CD4-positive, alpha-beta T cell treated with Interferon gamma for 1 hour (primary cell): ENCODE results near the gene LDAH.

Source experiments
- DNase-seq: peaks from one replicate; pipeline ENCODE4 v3.0.0-alpha.2; 2020

LDAH gene

DNA sequence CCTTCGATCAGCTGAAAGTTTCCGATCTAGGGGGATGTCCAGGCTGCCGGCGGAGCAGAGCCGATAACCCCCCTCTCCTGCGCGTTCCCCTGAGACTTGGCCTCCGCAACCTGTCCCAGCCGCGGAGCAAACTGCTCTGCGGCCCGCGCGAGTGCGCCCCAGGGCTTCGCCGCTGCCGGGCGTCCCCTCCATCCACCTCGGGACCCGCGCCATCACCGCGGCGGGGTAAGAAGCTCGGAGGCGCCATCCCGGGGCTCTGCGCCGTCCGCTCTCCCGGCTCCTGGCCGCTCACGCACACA, 156.9 kb downstream of the LDAH start:
- DNase-seq: no peak

DNA sequence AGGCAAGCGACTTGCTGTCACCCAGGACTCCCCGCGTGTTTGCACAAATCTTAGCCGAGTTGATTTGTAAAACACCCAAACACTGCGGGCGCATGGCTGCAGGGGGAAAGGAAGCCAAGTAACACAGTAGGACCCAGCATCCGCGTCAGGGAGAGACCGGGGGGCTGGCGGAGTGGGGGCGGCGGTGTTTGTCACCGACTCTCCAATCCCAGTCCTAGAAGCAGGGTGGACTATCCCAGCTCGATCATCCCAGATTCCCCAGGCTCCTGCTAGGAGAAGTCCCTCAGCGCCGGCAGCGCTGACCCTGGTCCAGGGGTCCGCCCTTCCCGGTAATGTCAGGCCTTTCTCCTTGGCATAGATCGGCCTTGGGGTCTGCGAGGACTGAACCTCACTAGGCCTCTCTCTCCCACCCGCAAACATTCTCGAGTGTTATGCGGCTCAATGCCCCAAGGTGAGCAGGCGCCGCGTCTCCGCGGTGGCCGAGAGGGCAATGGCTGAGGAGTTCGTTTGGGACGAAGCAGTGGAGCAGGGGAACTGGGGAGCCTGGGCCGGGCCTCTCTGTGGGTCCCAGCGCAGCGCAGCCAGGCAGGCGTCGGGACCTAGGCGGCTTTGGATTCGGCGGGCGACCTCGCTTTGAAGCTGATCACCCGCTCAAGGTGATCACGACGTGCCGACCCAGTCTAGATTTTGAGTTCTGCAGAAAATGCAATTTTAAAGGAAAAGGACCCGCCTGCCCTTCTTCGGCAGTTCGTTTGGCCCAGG, 157.5 kb downstream of the LDAH start:
- DNase-seq: no peak

DNA sequence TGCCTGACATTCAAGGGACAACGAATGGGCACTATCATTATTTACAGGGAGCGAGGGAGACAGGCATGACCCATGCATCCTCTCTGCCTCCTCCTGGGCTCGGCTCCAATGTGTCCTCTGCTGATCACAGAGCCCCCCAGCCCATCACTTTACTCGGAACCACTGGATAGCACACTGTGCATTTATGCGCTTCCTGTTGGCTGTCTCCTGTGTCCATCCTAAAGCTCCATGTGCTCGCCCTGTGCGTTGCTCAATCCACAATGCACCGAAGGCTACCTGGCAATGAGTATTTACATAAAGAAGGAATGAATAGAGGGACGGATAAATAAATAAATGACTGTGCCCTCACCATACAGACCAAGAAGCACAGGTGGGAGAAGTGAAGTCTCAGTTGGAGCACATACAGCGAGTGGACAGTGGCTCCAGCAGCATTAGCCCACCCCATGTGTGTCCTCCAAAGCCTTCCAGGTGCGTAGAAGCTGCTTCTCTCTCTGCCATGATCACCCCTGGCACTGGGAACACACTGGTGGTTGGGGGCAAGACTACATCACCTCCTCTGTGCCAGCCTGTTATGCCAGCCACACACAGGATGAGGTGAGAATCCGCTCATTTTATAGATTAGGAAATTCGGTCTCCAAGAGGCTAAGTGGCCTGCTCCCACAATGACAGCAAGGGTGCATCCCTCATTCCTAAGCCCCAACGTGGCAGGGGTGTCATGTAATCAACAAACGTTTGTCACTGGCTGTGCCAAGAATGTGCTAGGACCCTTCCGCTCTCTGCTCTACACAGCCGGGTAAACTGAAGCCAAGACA, 158.3 kb downstream of the LDAH start:
- DNase-seq: no peak

DNA sequence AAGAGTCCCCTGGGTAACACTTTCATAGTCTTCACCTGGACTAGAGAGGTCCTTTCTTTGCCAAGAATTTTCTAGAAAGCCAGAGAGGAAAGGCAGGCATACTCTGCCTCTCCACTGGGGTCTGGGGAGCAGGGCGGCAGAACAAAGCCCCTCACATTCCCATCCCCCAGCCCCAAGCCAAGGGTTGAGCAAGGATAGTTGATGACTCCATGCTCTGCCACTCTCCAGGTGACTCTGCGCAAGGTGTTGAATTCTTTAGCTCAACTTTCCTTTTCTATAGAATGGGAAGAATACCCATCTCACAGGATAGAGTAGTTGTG, 158.9 kb downstream of the LDAH start:
- DNase-seq: no peak

DNA sequence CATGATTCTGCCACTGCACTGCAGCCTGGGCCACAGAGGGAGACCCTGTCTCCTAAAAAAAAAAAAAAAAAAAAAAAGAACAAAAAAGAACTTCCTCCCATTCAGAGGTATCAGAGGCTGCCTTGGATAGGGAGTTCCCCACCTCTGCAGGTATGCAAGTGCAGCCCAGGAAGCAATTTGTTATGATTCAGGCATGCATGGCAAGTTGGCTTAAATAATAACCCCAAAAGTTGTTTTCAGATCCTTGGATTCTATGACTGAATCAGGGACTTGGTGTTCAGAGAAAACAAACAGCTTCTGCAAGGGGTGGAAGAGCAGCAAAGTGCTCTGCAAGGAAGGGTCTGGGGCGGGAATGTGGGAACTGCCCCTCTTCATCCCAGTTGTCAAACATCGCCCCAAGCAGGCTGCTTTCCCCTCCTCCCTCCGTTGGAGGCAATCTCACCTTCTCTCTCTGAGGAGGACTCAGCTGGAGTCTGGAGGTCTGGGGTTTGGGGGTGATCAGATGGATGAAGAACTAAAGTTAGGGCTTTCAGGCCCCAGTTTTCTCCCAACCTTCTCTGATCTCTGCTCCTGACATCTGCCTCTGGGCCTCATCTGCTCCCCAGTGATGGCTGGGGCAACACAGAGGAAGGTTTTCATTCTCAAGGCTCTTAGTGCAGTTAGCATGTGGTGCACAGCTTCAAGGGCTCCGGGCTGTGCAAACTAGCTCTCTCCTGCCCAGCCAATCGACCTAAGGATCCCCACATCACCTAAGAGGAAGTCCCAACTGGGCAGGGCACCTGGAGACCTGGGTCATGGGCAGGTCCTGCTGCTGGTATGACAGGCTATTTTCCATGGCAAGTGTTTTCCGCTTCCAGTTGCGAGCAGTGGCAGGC, 159.5 kb downstream of the LDAH start:
- no peak for DNase-seq

DNA sequence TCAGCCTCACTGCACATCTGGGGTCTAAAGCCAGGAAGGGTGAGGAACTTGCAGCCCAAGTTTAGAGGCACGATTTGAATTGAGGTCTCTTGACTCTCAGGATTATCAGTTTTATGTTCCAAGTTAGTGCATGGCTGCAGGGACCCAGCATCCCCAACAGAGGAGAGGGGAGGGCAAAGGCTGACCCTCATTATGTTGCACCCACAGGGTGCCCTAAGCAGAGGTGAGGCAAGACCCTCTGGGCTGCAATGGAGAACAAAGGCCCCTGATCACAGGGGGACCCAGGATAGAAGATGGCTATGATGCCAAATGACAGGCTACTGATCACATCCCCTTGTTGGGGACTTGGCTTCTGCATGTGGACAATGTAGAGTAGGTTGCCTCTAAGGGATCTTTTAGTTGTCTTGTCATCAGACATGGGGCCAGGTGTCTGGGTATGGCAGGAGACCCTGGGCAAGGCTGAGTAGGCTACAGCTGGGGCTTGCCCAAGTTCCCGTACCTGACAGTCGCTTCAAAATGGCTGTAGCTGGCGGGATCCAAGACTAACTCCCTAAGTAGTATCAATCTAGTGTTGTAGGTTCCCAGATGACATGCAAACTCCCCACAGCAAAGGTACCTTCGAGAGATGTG, 160.5 kb downstream of the LDAH start:
- DNase-seq: no peak

DNA sequence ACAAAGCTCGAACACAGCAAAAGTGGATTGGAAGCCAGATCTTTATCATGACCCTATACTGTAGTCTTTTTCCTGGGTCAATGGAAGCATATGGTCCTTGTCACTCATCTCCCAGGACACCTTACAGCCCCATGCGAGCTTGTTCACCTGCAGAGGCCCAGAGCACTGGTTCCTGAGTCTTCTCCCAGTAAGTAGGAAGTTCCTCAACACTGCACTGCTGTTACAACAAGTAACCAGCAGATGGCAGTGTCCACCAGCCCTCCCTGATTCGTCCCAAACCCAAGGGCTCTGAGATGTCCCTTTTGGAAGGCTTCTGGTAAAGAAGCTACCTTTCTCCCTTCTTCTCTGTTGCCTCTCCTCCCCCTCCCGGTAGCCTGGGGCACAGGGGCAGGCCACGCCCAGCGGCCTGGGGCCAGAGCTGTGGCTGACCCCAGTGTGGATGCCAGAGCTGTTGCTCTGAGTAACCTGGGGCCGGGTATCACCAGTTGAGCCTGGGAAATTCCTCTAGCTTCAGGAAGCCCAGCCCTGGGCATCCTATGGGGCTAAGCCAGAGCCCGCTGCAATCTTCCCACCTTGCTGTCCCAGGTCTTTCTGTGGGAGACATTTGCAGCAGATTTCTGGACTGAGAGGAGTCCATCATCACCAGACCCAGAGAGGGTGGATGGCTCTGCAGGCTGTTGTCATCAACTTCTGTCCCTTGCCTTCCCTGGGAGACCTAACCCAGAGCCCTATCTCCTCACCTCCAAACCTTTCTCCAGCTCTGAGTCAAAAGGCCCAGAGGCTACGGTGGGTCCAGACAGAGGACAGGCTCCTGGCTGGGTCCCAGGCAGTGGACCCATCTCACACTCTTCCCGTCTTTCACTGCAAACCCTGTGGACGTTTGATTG, 161.2 kb downstream of the LDAH start:
- peak; percentile 61 for DNase-seq

DNA sequence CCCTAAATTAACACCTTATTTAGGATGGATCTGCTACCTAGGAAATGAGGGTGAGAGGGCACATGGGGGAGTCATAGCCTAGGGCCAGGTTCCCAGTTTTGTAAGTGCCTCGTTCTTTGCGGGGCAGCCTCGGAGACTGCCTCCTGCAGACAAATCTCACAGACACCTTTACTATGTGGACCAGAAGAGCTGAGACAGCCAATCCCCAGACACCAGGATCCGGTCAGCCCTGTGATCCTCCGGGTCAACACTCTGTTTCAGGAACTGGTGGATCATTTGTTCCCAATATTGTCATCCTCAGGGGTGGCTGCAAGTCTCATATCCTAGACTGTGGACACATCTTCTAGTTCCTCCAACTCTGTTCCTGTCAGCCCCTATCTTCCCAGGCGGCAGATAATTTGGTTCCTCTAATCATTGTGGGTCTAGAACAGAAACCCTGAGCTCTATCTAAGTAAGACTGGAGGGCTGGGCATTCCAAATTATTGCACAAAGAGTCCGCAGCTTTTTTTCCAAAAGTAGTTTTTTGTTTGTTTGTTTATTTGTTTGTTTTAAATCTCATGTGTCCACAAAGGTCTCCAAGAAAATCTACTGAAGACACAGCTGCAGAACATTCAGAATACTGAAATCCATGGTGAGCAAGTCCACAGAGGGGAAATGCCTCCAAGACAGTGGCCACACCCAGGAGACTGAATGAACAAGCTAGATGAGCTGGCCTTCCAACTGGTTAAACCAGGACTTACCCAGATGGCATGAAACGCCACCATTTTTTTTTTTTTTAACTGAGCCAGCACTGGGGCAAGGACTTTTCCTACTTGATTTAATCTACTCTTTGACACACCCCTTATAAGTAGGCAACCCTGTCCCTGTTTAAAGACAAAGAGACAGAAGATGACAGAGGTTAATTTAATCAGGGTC, 162.1 kb downstream of the LDAH start:
- DNase-seq: no peak

DNA sequence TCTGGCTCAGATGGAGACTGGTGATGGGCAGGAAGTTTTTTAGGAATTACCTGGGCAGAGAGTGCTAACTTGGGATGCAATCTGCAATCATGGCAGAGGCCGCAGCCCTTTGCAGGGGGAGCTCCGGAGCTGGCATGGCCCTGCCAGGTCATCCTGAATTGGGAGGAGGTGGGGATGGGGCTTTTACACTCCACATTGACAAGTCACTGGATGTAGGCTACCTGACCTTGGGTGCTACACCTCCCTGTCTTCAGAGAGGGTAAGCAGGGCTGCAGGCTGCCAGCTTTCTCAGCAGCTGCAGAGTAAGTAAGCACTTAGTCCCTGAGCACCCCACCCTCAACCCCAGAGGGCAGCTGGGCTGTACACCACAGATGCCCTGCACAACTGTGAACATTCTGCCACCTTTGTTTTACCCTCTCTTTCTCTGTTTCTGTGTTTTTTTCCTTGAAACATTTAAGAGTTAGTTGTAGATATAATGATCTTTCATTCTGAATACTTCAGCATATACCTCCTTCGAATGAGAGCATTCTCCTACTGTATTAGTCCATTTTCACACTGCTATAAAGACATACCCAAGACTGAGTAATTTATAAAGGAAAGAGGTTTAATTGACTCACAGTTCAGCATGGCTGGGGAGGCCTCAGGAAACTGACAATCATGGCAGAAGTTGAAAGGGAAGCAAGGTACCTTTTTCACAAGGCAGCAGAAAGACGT, 165.2 kb downstream of the LDAH start:
- DNase-seq: no peak

DNA sequence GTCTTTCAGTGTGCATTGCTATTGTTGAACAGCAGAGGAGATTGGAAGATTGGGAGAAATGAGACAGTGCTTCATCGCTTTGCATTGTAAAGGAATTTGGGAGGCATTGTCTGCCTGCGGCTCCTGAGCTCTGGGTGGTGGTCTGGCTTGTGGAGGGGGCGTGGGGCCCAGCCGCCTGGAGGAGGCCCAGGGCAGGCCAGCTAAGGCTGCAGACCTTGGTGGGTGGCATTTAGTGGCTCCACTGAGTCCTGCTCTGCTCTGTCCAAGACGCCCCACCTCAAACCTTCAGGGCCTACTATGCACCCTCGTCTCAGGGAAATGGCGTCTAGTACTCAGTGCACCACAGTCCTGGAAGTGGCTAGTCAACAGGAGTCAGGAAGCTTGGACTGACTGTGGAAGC, 166.3 kb downstream of the LDAH start:
- DNase-seq: no peak

DNA sequence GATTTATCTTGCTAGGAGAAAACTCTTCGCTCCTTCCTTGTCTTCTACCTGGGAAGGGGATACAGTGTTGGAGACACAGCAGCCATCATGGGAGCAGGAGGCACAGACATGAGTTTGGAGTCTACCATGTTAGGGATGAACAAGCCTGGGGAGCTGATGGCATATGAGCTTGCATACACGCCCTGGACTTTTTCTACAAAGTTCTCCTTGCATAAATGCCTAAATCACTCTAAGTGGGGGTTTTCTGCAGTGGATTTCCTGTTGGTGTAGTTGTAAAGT, 168.4 kb downstream of the LDAH start:
- DNase-seq: no peak

DNA sequence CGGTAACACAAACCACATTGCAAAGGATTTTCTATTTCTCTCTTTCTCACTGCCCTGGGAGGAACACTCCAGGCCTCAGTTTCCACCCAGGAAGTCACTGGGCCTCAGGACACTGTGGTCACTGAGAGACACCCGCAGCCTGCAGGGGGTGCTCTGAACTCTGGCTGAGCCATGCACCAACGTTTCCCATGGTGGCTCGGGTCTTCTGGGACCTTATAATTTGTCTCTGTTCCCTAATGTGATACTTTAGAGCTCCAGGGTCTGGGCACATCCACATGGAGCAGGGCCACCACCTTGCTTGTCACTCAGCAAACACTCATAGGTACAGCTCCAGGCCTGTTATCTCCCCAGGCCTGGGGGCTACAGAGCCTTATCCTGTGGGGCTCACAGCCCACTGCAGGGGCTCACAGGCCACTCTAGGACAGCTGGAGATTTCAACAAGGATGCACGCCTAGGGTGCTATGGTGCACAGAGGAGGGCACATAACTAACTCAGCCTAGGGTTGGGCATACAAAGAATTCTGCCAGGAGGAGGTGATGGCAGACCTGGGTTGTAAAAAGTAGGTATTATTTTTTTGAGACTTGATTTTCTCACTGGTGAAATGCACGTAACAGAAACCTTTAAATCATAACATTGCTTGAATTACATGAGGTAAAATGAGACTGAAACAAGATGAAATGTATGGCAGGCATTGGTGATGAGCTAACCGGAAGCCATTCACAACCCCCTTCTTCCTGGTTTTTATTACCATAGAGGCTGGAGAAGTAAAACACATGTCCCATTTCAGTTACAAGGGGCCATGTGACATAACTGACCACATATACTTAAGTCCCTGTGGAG, 169.0 kb downstream of the LDAH start:
- DNase-seq: no peak

DNA sequence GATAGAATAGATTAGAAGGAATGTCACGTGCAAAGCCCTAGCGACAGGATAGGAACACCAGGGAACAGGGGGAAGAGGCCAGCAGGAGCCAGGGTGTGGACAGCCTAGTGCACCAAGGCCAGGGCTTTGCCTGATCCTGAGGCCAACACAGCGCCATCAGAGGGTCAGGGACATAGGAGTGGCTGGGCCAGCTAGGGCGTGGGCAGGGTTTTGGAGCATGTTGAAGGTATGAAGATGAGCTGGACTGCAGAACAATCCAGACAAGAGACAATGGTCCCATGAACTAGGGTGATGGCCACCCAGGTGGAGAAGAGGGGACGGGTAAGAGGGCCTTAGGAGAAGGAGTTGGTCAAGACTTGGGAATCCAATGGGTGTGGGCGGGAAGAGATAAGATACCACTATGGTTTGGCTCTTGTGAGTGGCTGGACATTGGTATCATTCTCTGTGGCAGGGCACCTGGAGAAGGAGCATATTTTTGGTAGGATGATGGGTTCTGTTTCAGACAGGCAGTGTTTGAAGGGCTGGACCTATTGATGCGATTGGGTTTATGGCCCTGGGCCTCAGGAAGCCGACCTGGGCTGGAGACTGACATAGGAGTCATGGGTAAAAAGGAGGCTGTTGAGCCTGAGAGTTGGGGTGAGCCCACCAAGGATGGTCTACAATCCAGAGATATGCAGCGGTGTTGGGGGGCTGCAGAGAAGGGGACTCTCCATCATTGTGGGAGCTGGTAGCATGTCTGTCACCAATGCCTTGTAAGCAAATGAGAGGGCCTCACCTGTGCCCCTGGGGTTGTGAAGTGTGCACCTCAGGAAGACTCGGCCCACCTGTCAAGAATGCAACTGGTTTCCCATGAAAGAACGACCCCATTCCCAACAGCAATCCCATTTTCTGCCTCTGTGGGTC, 170.0 kb downstream of the LDAH start:
- no peak for DNase-seq

DNA sequence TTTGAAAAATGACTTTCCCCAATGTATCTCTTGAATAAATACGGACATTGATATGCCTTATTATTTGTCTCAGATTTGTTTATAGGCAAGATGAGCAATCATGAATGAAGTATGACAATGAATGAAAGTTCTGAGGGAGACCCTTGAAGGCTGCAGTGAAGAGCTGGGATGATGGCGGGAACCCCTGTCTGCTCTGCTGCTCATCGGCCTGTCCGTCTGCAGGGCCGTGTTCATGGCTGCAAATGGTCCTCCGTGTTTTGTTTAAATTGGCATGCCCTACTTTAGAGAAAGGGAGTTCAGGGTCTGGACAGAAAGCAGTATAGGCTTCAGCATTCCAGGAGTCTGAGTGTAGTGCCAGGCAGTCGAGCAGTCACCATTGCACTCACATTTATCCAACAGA, 170.8 kb downstream of the LDAH start:
- no peak for DNase-seq

DNA sequence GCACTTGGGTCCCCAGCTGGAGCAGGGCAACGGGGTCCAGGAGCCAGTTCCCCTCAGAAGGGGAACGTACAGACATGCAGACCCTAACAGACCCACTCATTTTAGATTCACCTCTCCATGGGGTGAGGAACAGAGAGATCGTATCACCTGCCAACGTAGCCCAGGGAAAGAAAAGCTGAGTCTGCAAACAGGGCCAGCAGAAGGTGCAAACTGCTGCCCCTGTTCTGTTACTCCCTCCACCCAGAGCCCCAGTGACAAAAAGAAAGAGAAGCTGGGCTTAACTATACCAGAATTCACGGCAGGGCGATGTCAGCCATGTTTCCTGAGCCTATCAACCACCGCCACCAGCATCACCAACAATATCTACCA, 171.2 kb downstream of the LDAH start:
- no peak for DNase-seq

DNA sequence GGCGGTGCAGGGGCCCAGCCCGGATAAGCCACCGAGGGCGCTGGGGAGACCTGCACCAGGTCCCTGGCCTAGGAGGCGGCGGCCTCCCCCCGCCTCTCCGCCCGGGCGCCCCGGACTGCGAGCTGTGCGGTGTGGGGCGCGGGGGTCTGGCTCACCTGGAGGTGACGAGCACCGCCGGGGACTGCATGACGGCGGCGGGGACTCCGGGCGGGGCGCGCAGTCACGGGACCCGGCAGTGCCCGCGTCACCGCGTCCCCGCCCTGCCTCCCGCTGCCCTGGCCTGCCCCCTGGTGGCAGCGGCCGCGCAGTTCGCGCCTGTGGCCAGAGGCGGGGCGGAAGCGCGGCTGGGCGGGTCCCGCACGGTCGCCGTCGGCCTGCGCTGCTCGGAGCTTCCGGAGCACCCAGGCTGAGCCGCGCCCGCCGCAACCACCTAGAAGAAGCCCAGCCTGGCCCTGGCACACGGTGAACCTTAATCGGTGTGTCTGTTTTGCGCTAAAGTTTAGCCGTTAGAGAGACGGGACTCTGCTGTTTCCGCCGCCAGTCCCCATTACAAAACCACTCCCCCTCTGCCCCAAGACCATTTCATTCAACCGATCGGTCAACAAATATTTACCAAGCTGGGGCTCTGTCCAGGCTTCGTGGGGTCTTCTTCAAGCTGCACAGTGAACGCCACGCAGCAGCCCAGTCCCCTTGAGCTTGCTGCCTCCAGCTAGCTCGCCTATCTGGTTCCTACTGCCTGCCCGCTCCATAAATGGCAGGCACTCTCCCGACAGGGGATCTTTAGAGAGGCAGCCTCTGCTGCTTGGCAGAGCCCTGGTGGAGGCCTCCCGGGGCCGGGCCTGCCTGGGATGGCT, 171.8 kb downstream of the LDAH start, which contains the start of gene HS1BP3:
TSS of gene HS1BP3 (minus strand) at position 222 of the 854 bp plus-strand sequence. CDS start at position 187, 35 bp downstream.
- DNase-seq: peak; percentile 90

DNA sequence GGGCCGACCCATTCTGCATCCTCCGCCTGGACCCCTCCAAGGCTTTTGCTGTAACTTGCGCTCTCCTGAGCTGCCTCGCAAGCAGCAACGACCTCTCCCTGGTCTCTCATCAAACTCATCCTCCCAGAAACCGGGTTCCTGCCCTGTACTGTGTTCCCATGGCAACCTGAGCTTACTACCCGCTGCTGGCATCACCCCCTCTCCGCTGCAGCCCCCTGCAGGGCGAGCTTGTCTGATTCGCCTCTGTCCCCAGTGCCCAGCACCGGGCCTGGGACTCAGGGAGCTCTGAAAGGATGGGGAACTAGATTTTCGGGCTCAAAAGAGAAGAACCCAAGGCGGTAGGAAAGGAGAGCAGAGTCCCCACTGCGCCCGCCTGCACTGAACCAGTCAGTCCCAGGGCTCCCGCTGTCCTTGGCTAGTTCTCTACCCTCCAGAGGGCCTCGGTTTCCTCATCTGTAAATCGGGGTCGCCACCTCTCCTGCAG, 172.5 kb downstream of the LDAH start:
- DNase-seq: peak; percentile 46
